Liver (tissue), 9 donors: ENCODE data around the gene GPR157. TPM values are rescaled to one million over a fixed set of nuclear protein-coding genes. Genes with fewer than 3 reads are reported as not detected.

Source experiments
- DNase-seq: peaks from one replicate; pipeline ENCODE4 v3.0.0-alpha.2; 2017; ENCODE audit warnings: low spot score
- H3K27ac ChIP-seq, 2 donors: one replicate each; pipeline ENCODE4 v1.7.0; 2013; ENCODE audit warnings: inconsistent platforms in 2 of 2, low read length in 2 of 2, control low read depth in 1 of 2, low read depth in 1 of 2, mild to moderate bottlenecking in 1 of 2
- H3K27me3 ChIP-seq, 4 donors: one replicate each; pipeline versions ENCODE4 v1.6.1 to v1.7.0; 2013; ENCODE audit warnings: low read length in 3 of 4, inconsistent platforms in 1 of 4, mild to moderate bottlenecking in 1 of 4, moderate library complexity in 1 of 4; ENCODE audit not compliant: control insufficient read depth in 4 of 4, insufficient read depth in 4 of 4
- H3K36me3 ChIP-seq, 4 donors: one replicate each; pipeline versions ENCODE4 v1.6.1 to v1.7.0; 2013; ENCODE audit warnings: low read length in 3 of 4, mild to moderate bottlenecking in 3 of 4, low read depth in 1 of 4, moderate library complexity in 1 of 4; ENCODE audit not compliant: control insufficient read depth in 4 of 4, insufficient read depth in 3 of 4
- H3K4me1 ChIP-seq, 4 donors: one replicate each; pipeline versions ENCODE4 v1.6.1 to v1.7.0; 2013; ENCODE audit warnings: low read length in 3 of 4, mild to moderate bottlenecking in 3 of 4, moderate library complexity in 1 of 4; ENCODE audit not compliant: control insufficient read depth in 4 of 4, insufficient read depth in 4 of 4
- H3K4me3 ChIP-seq, 3 donors: one replicate each; pipeline versions ENCODE4 v1.6.1 to v1.7.0; 2013; ENCODE audit warnings: low read length in 3 of 3, control low read depth in 1 of 3, low read depth in 1 of 3, mild to moderate bottlenecking in 1 of 3
- H3K9ac ChIP-seq, 2 donors: one replicate each; pipeline ENCODE4 v1.7.0; 2013; ENCODE audit warnings: low read length in 2 of 2, mild to moderate bottlenecking in 2 of 2, moderate library complexity in 2 of 2, control low read depth in 1 of 2, low read depth in 1 of 2
- H3K9me3 ChIP-seq, 4 donors: one replicate each; pipeline versions ENCODE4 v1.6.1 to v1.7.0; 2013; ENCODE audit warnings: low read length in 3 of 4; ENCODE audit not compliant: control insufficient read depth in 4 of 4
- ATF3 ChIP-seq: IDR thresholded peaks from 2 replicates; pipeline ENCODE4 v1.6.1; 2016; ENCODE audit warnings: antibody characterized with exemption
- CTCF ChIP-seq: fragments of 150-350 bp; IDR thresholded peaks from 2 replicates; pipeline ENCODE4 v1.5.1; 2017; ENCODE audit warnings: improper control_type of control experiment, low read depth, low read length; ENCODE audit not compliant: missing input control
- EGR1 ChIP-seq, 2 donors: IDR thresholded peaks; 2 replicates each; pipeline ENCODE4 v1.6.1; 2016 to 2018; ENCODE audit warnings: antibody characterized with exemption in 2 of 2, low read depth in 2 of 2
- FOXA1 ChIP-seq: IDR thresholded peaks from 2 replicates; pipeline ENCODE4 v1.6.1; 2016; ENCODE audit warnings: antibody characterized with exemption
- FOXA2 ChIP-seq: IDR thresholded peaks from 2 replicates; pipeline ENCODE4 v1.6.1; 2016; ENCODE audit warnings: antibody characterized with exemption
- GABPA ChIP-seq, 2 donors: IDR thresholded peaks in 1 of 2; conservative IDR thresholded peaks in 1 of 2; 2 replicates each; pipeline ENCODE4 v1.6.1; 2016; ENCODE audit warnings: antibody characterized with exemption in 2 of 2, mild to moderate bottlenecking in 1 of 2, moderate library complexity in 1 of 2
- HNF4A ChIP-seq, 2 donors: conservative IDR thresholded peaks; 2 replicates each; pipeline ENCODE4 v1.6.1; 2016; ENCODE audit warnings: antibody characterized with exemption in 2 of 2, mild to moderate bottlenecking in 2 of 2
- HNF4G ChIP-seq: IDR thresholded peaks from 2 replicates; pipeline ENCODE4 v1.6.1; 2016; ENCODE audit warnings: antibody characterized with exemption
- JUND ChIP-seq, 2 donors: IDR thresholded peaks; 2 replicates each; pipeline ENCODE4 v1.6.1; 2016; ENCODE audit warnings: antibody characterized with exemption in 2 of 2
- MAX ChIP-seq: IDR thresholded peaks from 2 replicates; pipeline ENCODE4 v1.6.1; 2016; ENCODE audit warnings: antibody characterized with exemption
- NR2F2 ChIP-seq: IDR thresholded peaks from 2 replicates; pipeline ENCODE4 v1.6.1; 2016; ENCODE audit warnings: antibody characterized with exemption
- RAD21 ChIP-seq, 2 donors: IDR thresholded peaks; 2 replicates each; pipeline ENCODE4 v1.6.1; 2016; ENCODE audit warnings: antibody characterized with exemption in 2 of 2, mild to moderate bottlenecking in 2 of 2
- REST ChIP-seq: IDR thresholded peaks from 2 replicates; pipeline ENCODE4 v1.6.1; 2016; ENCODE audit warnings: antibody characterized with exemption, mild to moderate bottlenecking
- RXRA ChIP-seq, 2 donors: IDR thresholded peaks; 2 replicates each; pipeline ENCODE4 v1.6.1; 2017 to 2018; ENCODE audit warnings: antibody characterized with exemption in 2 of 2, mild to moderate bottlenecking in 1 of 2
- TAF1 ChIP-seq: conservative IDR thresholded peaks from 2 replicates; pipeline ENCODE4 v1.6.1; 2016; ENCODE audit warnings: antibody characterized with exemption, mild to moderate bottlenecking
- YY1 ChIP-seq: IDR thresholded peaks from 2 replicates; pipeline ENCODE4 v1.6.1; 2016; ENCODE audit warnings: antibody characterized with exemption, mild to moderate bottlenecking
- ZBTB33 ChIP-seq: IDR thresholded peaks from 2 replicates; pipeline ENCODE4 v1.6.1; 2016; ENCODE audit warnings: antibody characterized with exemption
- WGBS: extraction: QIAGEN DNeasy Blood & Tissue Kit; methylation state at CpG from one replicate; pipeline ENCODE4 v1.1.7; 2013; 5-methylcytosine and 5-hydroxymethylcytosine counted together
- polyA plus RNA-seq, 2 donors: library from polyadenylated mRNA; stranded (reverse) in 1 of 2; unstranded in 1 of 2; fragments of 200-250 nt in 1 of 2; fragments of >200 nt in 1 of 2; fragmentation: Nextera tagmentation in 1 of 2; extraction: Ambion mirVana in 1 of 2; gene quantifications; one replicate each; pipeline versions ENCODE4 v1.2.1 to v1.2.3, GENCODE V29; 2013 to 2015
- total RNA-seq, 2 donors: library from RNA; depleted of rRNA; stranded (reverse); fragments of >200 nt; gene quantifications; one replicate each; pipeline ENCODE4 v1.2.3, GENCODE V29; 2014
- donor health status: healthy.
- donor health status: healthy.
- donor health status: healthy.
- donor health status: healthy.
- donor health status: healthy.

Gene GPR157
- total and polyA plus RNA-seq, 4 donors = 1.3 to 7.0 (median 2.2) TPM

- peaks cover 0 to 3% (median 0%) of the 10 kb centered on the region in 4 donors for H3K4me1 ChIP-seq
- 90% methylated on average over 5 of the region's 5 CpGs for WGBS
- no peak overlapping the region for H3K27ac ChIP-seq
- no peak for DNase-seq
- TF ChIP-seq FOXA1 = no peak
- no peak for TF ChIP-seq JUND (IDR thresholded peaks at IDR 0.05)
- no peak for TF ChIP-seq FOXA2
- no peak for TF ChIP-seq RAD21 (IDR thresholded peaks at IDR 0.05)
- no peak for TF ChIP-seq HNF4G
- no peak for TF ChIP-seq HNF4A (conservative IDR thresholded peaks at IDR 0.05)
- TF ChIP-seq GABPA (IDR thresholded peaks at IDR 0.05 in 1 of 2, conservative IDR thresholded peaks at IDR 0.05 in 1 of 2) = no peak
- TF ChIP-seq MAX = no peak
- no peak for TF ChIP-seq ATF3
- TF ChIP-seq YY1 = no peak
- no peak for TF ChIP-seq RXRA (IDR thresholded peaks at IDR 0.05)
- TF ChIP-seq ZBTB33 = no peak
- no peak for TF ChIP-seq REST
- no peaks in the 10 kb centered on the region for H3K27me3 ChIP-seq
- no peaks in the 10 kb centered on the region for H3K36me3 ChIP-seq
- H3K4me3 ChIP-seq = no peak overlapping the region
- H3K9me3 ChIP-seq = no peaks in the 10 kb centered on the region
- no peak overlapping the region for H3K9ac ChIP-seq
These were observed 42.9 kb downstream of the GPR157 start for GRCh38 chr1:9086045-9086444.

- Histone ChIP-seq H3K36me3 (no peaks in the 10 kb centered on the region), H3K4me1 (peaks cover 0 to 3% (median 0%) of the 10 kb centered on the region in 4 donors), H3K9ac (no peak overlapping the region), H3K27me3 (no peaks in the 10 kb centered on the region), H3K9me3 (no peaks in the 10 kb centered on the region), H3K4me3 (no peak overlapping the region), H3K27ac (no peak overlapping the region)
- DNase-seq = no peak
- TF ChIP-seq MAX (no peak), TAF1 (no peak), EGR1 (IDR thresholded peaks at IDR 0.05; ENCODE audit: low read depth in 2 of 2) (no peak), CTCF (no peak), ZBTB33 (no peak), GABPA (IDR thresholded peaks at IDR 0.05 in 1 of 2, conservative IDR thresholded peaks at IDR 0.05 in 1 of 2) (no peak), NR2F2 (no peak), RXRA (IDR thresholded peaks at IDR 0.05) (no peak)
- 91% methylated on average over 7 of the region's 7 CpGs for WGBS
These were observed 43.5 kb downstream of the GPR157 start for GRCh38 chr1:9085306-9085940.
